Activated effector memory CD4-positive, alpha-beta T cell treated with Interleukin-2 at 50 U/mL for 16 hours (primary cell): ENCODE data around the gene TCF25.

Source experiments
- DNase-seq: peaks from one replicate; pipeline ENCODE4 v3.0.0-alpha.2; 2020

TCF25 gene

GRCh38 chr16:89949121-89949742 lies 75.8 kb downstream of the TCF25 start:
- DNase-seq, result no peak

GRCh38 chr16:89949756-89950155 lies 76.4 kb downstream of the TCF25 start:
- no peak for DNase-seq

- DNase-seq, result no peak
Observed at GRCh38 chr16:89951509-89951908, 78.1 kb downstream of the TCF25 start.

GRCh38 chr16:89952049-89952448 lies 78.7 kb downstream of the TCF25 start:
- no peak for DNase-seq

GRCh38 chr16:89952551-89952950 lies 79.2 kb downstream of the TCF25 start:
- no peak for DNase-seq

- no peak for DNase-seq
Observed at GRCh38 chr16:89953671-89954406, 80.4 kb downstream of the TCF25 start.

- no peak for DNase-seq
Observed at GRCh38 chr16:89954462-89954861, 81.1 kb downstream of the TCF25 start.

GRCh38 chr16:89955001-89955685 lies 81.8 kb downstream of the TCF25 start:
- DNase-seq, result no peak

- DNase-seq, result no peak
Observed at GRCh38 chr16:89956505-89957215, 83.3 kb downstream of the TCF25 start.

- DNase-seq, result no peak
Observed at GRCh38 chr16:89957216-89957785, 83.9 kb downstream of the TCF25 start.

- no peak for DNase-seq
Observed at GRCh38 chr16:89958068-89958467, 84.7 kb downstream of the TCF25 start.

GRCh38 chr16:89958596-89958995 lies 85.2 kb downstream of the TCF25 start:
- DNase-seq, result no peak

GRCh38 chr16:89960966-89961365 lies 87.6 kb downstream of the TCF25 start:
- DNase-seq, result no peak
